ENCODE measurements around the gene SMG9. TPM values are rescaled to one million over a fixed set of nuclear protein-coding genes. Genes with fewer than 3 reads are reported as not detected.
"Not testable (repeated sequence)": the region's sequence is repeated elsewhere in the genome, so short reads cannot be mapped to it uniquely, and the experiment has no call there.

SMG9 gene
- polyA plus RNA-seq, 1 of the 3 experiments (the other 2 are of a cell fraction): 24.3 TPM

DNA sequence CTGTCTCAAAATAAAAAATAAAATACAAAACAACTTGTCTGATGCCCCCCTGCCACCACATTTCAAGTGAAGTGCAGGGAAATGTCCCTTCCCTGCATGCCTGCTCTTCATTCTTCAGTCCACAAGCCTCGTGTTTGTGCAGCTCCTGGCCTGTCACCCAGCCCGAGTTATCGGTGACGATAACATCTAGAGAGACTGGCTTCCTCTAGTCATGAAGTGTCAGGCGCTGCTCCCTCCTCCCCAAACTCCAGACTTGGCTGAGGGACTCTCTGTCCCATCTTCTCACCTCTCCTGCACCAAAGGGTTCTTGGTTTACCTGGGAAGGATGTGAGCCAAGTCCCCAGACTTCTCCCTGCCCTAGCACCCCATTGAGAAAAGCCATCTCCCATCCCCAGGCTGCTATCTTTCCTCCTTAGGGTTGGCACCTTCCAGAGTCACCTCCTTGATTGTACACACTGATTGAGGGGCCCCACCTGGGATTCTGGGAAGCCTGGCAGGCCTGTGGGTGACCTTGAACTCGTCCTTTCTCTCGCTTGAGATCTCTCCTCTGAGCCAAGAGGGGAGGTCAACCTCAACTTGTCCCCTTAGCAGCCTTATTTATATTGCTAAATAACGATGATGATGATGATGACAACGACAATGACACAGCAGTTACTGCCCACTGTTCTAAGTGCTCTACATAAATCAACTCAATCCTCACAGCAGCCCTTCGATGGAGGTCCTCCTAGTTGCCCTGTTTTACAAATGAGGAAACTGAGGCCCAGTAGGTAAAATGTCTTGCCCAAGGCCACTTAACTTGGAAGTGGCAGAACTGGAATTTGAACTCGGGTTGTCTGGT is 71.7 kb downstream of the SMG9 start:
- Histone ChIP-seq H3F3A (replicated peaks; ENCODE audit: insufficient read depth) (no peaks in the 10 kb centered on the region), H4K20me1 (ENCODE audit: insufficient read depth) (no peaks in the 10 kb centered on the region), H3K4me2 (no peak overlapping the region), H3K79me2 (ENCODE audit: insufficient read depth) (no peaks in the 10 kb centered on the region), H3K4me3 (ENCODE audit: low read depth in 2 of 2, low read length in 1 of 2) (no peak overlapping the region), H3K4me1 (ENCODE audit: control insufficient read depth in 1 of 2, insufficient read depth in 2 of 2, low read depth in 1 of 2, low read length in 1 of 2) (peaks cover 0 to 13% of the 10 kb centered on the region in 2 experiments; a peak in 1 of 4 replicates), H3K9ac (no peak overlapping the region), H3K36me3 (replicated peaks in 1 of 2; ENCODE audit: control insufficient read depth in 1 of 2, insufficient read depth in 2 of 2, low read length in 1 of 2) (no peaks in the 10 kb centered on the region), H3K27ac (ENCODE audit: low read depth in 2 of 2, low read length in 1 of 2) (no peak overlapping the region), H3K9me2 (no peaks in the 10 kb centered on the region), H2AFZ (ENCODE audit: low read depth) (no peak overlapping the region), H3K27me3 (ENCODE audit: insufficient read depth) (no peaks in the 10 kb centered on the region), H3K9me3 (no peaks in the 10 kb centered on the region)
- no peak for TF ChIP-seq RAD21 (IDR thresholded peaks at IDR 0.05; ENCODE audit: low read length)
- POLR2A ChIA-PET: no interaction called here
- WGBS (ENCODE audit: low lambda C conversion rate): 54% methylated on average over 11 of the region's 11 CpGs
- CTCF ChIA-PET: interaction anchor here (1.0 kb wide), 1 partner anchor 15 kb away, joined by 3 read pairs; no protein-coding TSS in a partner anchor
- no peak for DNase-seq

DNA sequence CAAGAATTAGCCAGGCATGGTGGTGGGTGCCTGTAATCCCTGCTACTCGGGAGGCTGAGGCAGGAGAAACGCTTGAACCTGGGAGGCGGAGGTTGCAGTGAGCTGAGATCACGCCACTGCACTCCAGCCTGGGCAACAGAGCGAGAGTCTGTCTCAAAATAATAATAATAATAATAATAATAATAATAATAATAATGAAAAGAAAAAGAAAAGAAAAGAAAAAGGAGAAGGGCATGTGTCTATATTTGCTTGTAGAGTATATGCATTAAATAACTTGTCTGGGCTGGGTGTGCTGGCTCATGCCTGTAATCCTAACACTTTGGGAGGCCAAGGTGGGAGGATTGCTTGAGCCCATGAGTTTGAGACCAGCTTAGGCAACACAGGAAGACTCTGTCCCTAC is 72.5 kb downstream of the SMG9 start:
- H3K36me3 ChIP-seq (replicated peaks in 1 of 2; ENCODE audit: control insufficient read depth in 1 of 2, insufficient read depth in 2 of 2, low read length in 1 of 2); DNase-seq; H3K27ac ChIP-seq (ENCODE audit: low read depth in 2 of 2, low read length in 1 of 2); POLR2A ChIA-PET; H3K4me1 ChIP-seq (ENCODE audit: control insufficient read depth in 1 of 2, insufficient read depth in 2 of 2, low read depth in 1 of 2, low read length in 1 of 2); H3K9me2 ChIP-seq; H3K4me2 ChIP-seq; H4K20me1 ChIP-seq (ENCODE audit: insufficient read depth); H3K27me3 ChIP-seq (ENCODE audit: insufficient read depth); H3K79me2 ChIP-seq (ENCODE audit: insufficient read depth); H2AFZ ChIP-seq (ENCODE audit: low read depth); CTCF ChIA-PET; H3K9ac ChIP-seq; H3K9me3 ChIP-seq; H3K4me3 ChIP-seq (ENCODE audit: low read depth in 2 of 2, low read length in 1 of 2); H3F3A ChIP-seq (replicated peaks; ENCODE audit: insufficient read depth): not testable (repeated sequence)
- 87% methylated on average over 5 of the region's 5 CpGs for WGBS (ENCODE audit: low lambda C conversion rate)

DNA sequence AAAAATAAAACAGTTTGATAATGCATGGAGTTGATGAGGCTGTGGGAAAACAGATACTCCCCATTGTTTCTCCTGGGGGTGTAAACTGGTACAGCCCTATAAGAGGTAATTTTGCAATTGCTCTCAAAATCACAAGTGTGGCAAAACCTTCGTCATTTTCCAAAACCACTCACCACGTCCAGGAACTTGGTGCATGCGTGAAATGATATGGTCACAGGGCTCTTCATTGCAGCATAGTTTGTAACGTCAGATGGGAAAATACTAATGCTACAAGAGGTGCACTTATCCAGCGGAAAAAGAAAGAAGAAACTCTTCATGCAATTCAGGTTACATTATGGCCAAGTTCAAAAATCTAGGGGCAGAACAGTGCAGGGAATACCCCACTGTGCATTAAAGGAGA is 72.9 kb downstream of the SMG9 start:
- Histone ChIP-seq H3K79me2 (ENCODE audit: insufficient read depth) (no peaks in the 10 kb centered on the region), H3K9me3 (no peaks in the 10 kb centered on the region), H3K4me1 (ENCODE audit: control insufficient read depth in 1 of 2, insufficient read depth in 2 of 2, low read depth in 1 of 2, low read length in 1 of 2) (peaks cover 0 to 1% of the 10 kb centered on the region in 2 experiments; a peak in 1 of 4 replicates), H3K4me3 (ENCODE audit: low read depth in 2 of 2, low read length in 1 of 2) (no peak overlapping the region), H4K20me1 (ENCODE audit: insufficient read depth) (no peaks in the 10 kb centered on the region), H3K9ac (no peak overlapping the region), H3K9me2 (no peaks in the 10 kb centered on the region), H3K4me2 (no peak overlapping the region), H3K27ac (ENCODE audit: low read depth in 2 of 2, low read length in 1 of 2) (no peak overlapping the region), H3K36me3 (replicated peaks in 1 of 2; ENCODE audit: control insufficient read depth in 1 of 2, insufficient read depth in 2 of 2, low read length in 1 of 2) (no peaks in the 10 kb centered on the region), H3F3A (replicated peaks; ENCODE audit: insufficient read depth) (peaks cover 3% of the 10 kb centered on the region), H3K27me3 (ENCODE audit: insufficient read depth) (no peaks in the 10 kb centered on the region), H2AFZ (ENCODE audit: low read depth) (no peak overlapping the region)
- 82% methylated on average over 5 of the region's 5 CpGs for WGBS (ENCODE audit: low lambda C conversion rate)
- ChIA-PET CTCF (no interaction called here), POLR2A (no interaction called here)
- no peak for DNase-seq
- TF ChIP-seq, protein P1, sequence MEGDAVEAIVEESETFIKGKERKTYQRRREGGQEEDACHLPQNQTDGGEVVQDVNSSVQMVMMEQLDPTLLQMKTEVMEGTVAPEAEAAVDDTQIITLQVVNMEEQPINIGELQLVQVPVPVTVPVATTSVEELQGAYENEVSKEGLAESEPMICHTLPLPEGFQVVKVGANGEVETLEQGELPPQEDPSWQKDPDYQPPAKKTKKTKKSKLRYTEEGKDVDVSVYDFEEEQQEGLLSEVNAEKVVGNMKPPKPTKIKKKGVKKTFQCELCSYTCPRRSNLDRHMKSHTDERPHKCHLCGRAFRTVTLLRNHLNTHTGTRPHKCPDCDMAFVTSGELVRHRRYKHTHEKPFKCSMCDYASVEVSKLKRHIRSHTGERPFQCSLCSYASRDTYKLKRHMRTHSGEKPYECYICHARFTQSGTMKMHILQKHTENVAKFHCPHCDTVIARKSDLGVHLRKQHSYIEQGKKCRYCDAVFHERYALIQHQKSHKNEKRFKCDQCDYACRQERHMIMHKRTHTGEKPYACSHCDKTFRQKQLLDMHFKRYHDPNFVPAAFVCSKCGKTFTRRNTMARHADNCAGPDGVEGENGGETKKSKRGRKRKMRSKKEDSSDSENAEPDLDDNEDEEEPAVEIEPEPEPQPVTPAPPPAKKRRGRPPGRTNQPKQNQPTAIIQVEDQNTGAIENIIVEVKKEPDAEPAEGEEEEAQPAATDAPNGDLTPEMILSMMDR (IDR thresholded peaks at IDR 0.05): no peak
- TF ChIP-seq, protein P2, sequence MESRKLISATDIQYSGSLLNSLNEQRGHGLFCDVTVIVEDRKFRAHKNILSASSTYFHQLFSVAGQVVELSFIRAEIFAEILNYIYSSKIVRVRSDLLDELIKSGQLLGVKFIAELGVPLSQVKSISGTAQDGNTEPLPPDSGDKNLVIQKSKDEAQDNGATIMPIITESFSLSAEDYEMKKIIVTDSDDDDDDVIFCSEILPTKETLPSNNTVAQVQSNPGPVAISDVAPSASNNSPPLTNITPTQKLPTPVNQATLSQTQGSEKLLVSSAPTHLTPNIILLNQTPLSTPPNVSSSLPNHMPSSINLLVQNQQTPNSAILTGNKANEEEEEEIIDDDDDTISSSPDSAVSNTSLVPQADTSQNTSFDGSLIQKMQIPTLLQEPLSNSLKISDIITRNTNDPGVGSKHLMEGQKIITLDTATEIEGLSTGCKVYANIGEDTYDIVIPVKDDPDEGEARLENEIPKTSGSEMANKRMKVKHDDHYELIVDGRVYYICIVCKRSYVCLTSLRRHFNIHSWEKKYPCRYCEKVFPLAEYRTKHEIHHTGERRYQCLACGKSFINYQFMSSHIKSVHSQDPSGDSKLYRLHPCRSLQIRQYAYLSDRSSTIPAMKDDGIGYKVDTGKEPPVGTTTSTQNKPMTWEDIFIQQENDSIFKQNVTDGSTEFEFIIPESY (IDR thresholded peaks at IDR 0.05; ENCODE audit: borderline replicate concordance, low read depth): no peak
- no peak for TF ChIP-seq RAD21 (IDR thresholded peaks at IDR 0.05; ENCODE audit: low read length)
- TF ChIP-seq NFIC (IDR thresholded peaks at IDR 0.05; ENCODE audit: borderline replicate concordance): no peak
- TF ChIP-seq TCF12 (IDR thresholded peaks at IDR 0.05): no peak
- TF ChIP-seq, protein P3, sequence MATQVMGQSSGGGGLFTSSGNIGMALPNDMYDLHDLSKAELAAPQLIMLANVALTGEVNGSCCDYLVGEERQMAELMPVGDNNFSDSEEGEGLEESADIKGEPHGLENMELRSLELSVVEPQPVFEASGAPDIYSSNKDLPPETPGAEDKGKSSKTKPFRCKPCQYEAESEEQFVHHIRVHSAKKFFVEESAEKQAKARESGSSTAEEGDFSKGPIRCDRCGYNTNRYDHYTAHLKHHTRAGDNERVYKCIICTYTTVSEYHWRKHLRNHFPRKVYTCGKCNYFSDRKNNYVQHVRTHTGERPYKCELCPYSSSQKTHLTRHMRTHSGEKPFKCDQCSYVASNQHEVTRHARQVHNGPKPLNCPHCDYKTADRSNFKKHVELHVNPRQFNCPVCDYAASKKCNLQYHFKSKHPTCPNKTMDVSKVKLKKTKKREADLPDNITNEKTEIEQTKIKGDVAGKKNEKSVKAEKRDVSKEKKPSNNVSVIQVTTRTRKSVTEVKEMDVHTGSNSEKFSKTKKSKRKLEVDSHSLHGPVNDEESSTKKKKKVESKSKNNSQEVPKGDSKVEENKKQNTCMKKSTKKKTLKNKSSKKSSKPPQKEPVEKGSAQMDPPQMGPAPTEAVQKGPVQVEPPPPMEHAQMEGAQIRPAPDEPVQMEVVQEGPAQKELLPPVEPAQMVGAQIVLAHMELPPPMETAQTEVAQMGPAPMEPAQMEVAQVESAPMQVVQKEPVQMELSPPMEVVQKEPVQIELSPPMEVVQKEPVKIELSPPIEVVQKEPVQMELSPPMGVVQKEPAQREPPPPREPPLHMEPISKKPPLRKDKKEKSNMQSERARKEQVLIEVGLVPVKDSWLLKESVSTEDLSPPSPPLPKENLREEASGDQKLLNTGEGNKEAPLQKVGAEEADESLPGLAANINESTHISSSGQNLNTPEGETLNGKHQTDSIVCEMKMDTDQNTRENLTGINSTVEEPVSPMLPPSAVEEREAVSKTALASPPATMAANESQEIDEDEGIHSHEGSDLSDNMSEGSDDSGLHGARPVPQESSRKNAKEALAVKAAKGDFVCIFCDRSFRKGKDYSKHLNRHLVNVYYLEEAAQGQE (IDR thresholded peaks at IDR 0.05; ENCODE audit: low read depth, low read length): no peak
- no peak for TF ChIP-seq EZH2phosphoT487 (IDR thresholded peaks at IDR 0.05; ENCODE audit: borderline replicate concordance, low read depth)
- TF ChIP-seq GATA2 (CRISPR knock-in tag; IDR thresholded peaks at IDR 0.05): no peak
- no peak for TF ChIP-seq YY1 (IDR thresholded peaks at IDR 0.05; ENCODE audit: low read depth)
- TF ChIP-seq EP300 (IDR thresholded peaks at IDR 0.05; ENCODE audit: borderline replicate concordance in 1 of 2, low read depth in 1 of 2, low read length in 1 of 2): no peak
- TF ChIP-seq, protein P4, sequence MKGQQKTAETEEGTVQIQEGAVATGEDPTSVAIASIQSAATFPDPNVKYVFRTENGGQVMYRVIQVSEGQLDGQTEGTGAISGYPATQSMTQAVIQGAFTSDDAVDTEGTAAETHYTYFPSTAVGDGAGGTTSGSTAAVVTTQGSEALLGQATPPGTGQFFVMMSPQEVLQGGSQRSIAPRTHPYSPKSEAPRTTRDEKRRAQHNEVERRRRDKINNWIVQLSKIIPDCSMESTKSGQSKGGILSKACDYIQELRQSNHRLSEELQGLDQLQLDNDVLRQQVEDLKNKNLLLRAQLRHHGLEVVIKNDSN (IDR thresholded peaks at IDR 0.05; ENCODE audit: borderline replicate concordance, low read depth): no peak
- TF ChIP-seq FOSL2 (IDR thresholded peaks at IDR 0.05; ENCODE audit: borderline replicate concordance, low read depth): no peak

All from SK-N-SH (cell line).